B cell (primary cell): ENCODE results near the gene RNH1. TPM values are rescaled to one million over a fixed set of nuclear protein-coding genes. Genes with fewer than 3 reads are reported as not detected.

Experiments
- ATAC-seq: fragments of 200-7000 bp; cut with Tn5 transposase; one replicate; pipeline ENCODE4 v1.10.0; 2021; ENCODE audit warnings: low read depth, mild to moderate bottlenecking, moderate number of reproducible peaks, moderate library complexity
- CTCF ChIA-PET: fragments of 350-600 bp; sonication (Branson Sonifier 250); formaldehyde crosslinking; loops from one replicate; lab custom pipeline; 2021; ENCODE audit warnings: antibody characterized with exemption, inconsistent platforms; lab: Charles Lee
- POLR2A ChIA-PET: fragments of 350-600 bp; sonication (Branson Sonifier 250); formaldehyde crosslinking; loops from one replicate; lab custom pipeline; 2021; ENCODE audit warnings: antibody characterized with exemption; lab: Charles Lee
- DNase-seq: peaks from one replicate; pipeline ENCODE4 v3.0.0; 2013
- H2AFZ ChIP-seq: 2 replicates; pipeline ENCODE4 v1.6.1; 2012; ENCODE audit warnings: mild to moderate bottlenecking, low read depth, low read length; ENCODE audit not compliant: insufficient read depth, poor library complexity, severe bottlenecking
- H3K27ac ChIP-seq, 2 donors: 1 replicate in 1 of 2; 2 replicates in 1 of 2; pipeline ENCODE4 v1.5.1; 2012 to 2013; ENCODE audit warnings: low read length in 2 of 2, mild to moderate bottlenecking in 2 of 2, moderate library complexity in 1 of 2
- H3K27me3 ChIP-seq, 4 experiments: fragments of 200-600 bp in 1 of 4; sonication (generic) in 1 of 4; replicated peaks in 1 of 4; 1 replicate in 2 of 4; 2 replicates in 2 of 4; pipeline versions ENCODE4 v1.6.1 to v1.7.0; 2013 to 2016; ENCODE audit warnings: low read length in 3 of 4, mild to moderate bottlenecking in 2 of 4, mixed read lengths in 1 of 4, moderate library complexity in 1 of 4; ENCODE audit not compliant: insufficient read depth in 4 of 4, control insufficient read depth in 3 of 4; ENCODE audit errors: control extremely low read depth in 1 of 4
- H3K36me3 ChIP-seq, 2 experiments: replicated peaks in 1 of 2; 1 replicate in 1 of 2; 2 replicates in 1 of 2; pipeline versions ENCODE4 v1.6.1 to v1.7.1; 2013; ENCODE audit warnings: low read length in 1 of 2; ENCODE audit not compliant: insufficient read depth in 2 of 2, control insufficient read depth in 1 of 2; ENCODE audit errors: control extremely low read depth in 1 of 2, extremely low read depth in 1 of 2
- H3K4me1 ChIP-seq, 2 donors: fragments of 200-600 bp in 1 of 2; sonication (generic) in 1 of 2; 1 replicate in 1 of 2; 2 replicates in 1 of 2; pipeline versions ENCODE4 v1.5.1 to v1.6.1; 2013 to 2017; ENCODE audit warnings: low read length in 2 of 2; ENCODE audit not compliant: control insufficient read depth in 2 of 2, insufficient read depth in 2 of 2
- H3K4me2 ChIP-seq: replicated peaks from 2 replicates; pipeline ENCODE3; 2012; ENCODE audit warnings: mild to moderate bottlenecking, low read depth, low read length; ENCODE audit not compliant: poor library complexity, severe bottlenecking
- H3K4me3 ChIP-seq, 5 experiments: fragments of 200-600 bp in 1 of 5; sonication (generic) in 1 of 5; 1 replicate in 3 of 5; 2 replicates in 2 of 5; pipeline versions ENCODE4 v1.5.1 to v1.7.0; 2011 to 2016; ENCODE audit warnings: low read length in 4 of 5, mild to moderate bottlenecking in 4 of 5, low read depth in 2 of 5, control low read depth in 1 of 5, moderate library complexity in 1 of 5; ENCODE audit not compliant: insufficient read depth in 1 of 5; ENCODE audit errors: control extremely low read depth in 1 of 5, extremely low read depth in 1 of 5
- H3K79me2 ChIP-seq: fragments of 200-600 bp; sonication (generic); one replicate; pipeline ENCODE4 v1.6.0; 2016; ENCODE audit warnings: low read length; ENCODE audit not compliant: control insufficient read depth, insufficient read depth
- H3K9ac ChIP-seq: fragments of 200-600 bp; sonication (generic); 2 replicates; pipeline ENCODE4 v1.6.1; 2017; ENCODE audit warnings: mild to moderate bottlenecking, low read length, moderate library complexity
- H3K9me3 ChIP-seq, 3 donors: one replicate each; pipeline versions ENCODE4 v1.6.1 to v1.7.1; 2013; ENCODE audit warnings: low read length in 2 of 3; ENCODE audit not compliant: control insufficient read depth in 2 of 3, insufficient read depth in 1 of 3; ENCODE audit errors: control extremely low read depth in 1 of 3
- H4K20me1 ChIP-seq: 2 replicates; pipeline ENCODE4 v1.6.0; 2012; ENCODE audit warnings: mild to moderate bottlenecking, low read length; ENCODE audit not compliant: insufficient read depth, control insufficient read depth, poor library complexity, severe bottlenecking
- H3K27ac Mint-ChIP-seq: one replicate; pipeline ENCODE4 v1.8.0; 2021; ENCODE audit warnings: mixed read lengths
- H3K27me3 Mint-ChIP-seq: one replicate; pipeline ENCODE4 v1.8.0; 2021; ENCODE audit warnings: mixed read lengths
- H3K4me1 Mint-ChIP-seq: one replicate; pipeline ENCODE4 v1.8.0; 2021; ENCODE audit warnings: mixed read lengths
- H3K4me3 Mint-ChIP-seq: one replicate; pipeline ENCODE4 v1.8.0; 2021; ENCODE audit warnings: mixed read lengths
- H3K9me3 Mint-ChIP-seq: one replicate; pipeline ENCODE4 v1.8.0; 2022; ENCODE audit warnings: mixed read lengths; ENCODE audit not compliant: insufficient read depth
- EZH2 ChIP-seq: IDR thresholded peaks from 2 replicates; pipeline ENCODE4 v1.6.1; 2012; ENCODE audit warnings: borderline replicate concordance, low read depth, mild to moderate bottlenecking, moderate library complexity, low read length; ENCODE audit not compliant: insufficient read depth, poor library complexity, severe bottlenecking
- WGBS: methylation state at CpG from one replicate; pipeline ENCODE4 v1.1.5; 2013; ENCODE audit warnings: missing lambda C conversion rate; ENCODE audit not compliant: insufficient coverage; 5-methylcytosine and 5-hydroxymethylcytosine counted together
- intact Hi-C: fragments of 100-400 bp; cut with micrococcal nuclease; formaldehyde crosslinking; loops from one replicate; pipeline ENCODE4 v1.10.0; 2022
- polyA plus RNA-seq: library from polyadenylated mRNA; depleted of rRNA; stranded (reverse); fragments of >200 nt; gene quantifications from 2 replicates; pipeline ENCODE4 v1.2.3, GENCODE V29; 2012
- total RNA-seq, 2 donors: library from RNA; stranded (reverse); fragments of 120-200 nt in 1 of 2; gene quantifications; 1 replicate in 1 of 2; 2 replicates in 1 of 2; pipeline versions ENCODE4 v1.2.3 to v1.2.4, GENCODE V29; 2013 to 2022
- TF ChIP-seq, protein P1 (sequence below): fragments of 200-600 bp; IDR thresholded peaks from one replicate; pipeline ENCODE4 v1.8.0; 2022; ENCODE audit warnings: antibody characterized with exemption, mild to moderate bottlenecking

The RNH1 gene
- total and polyA plus RNA-seq, 2 donors (not counting 1 experiment from before 2014, with no cell fraction given), result 81.0 to 159 TPM

DNA sequence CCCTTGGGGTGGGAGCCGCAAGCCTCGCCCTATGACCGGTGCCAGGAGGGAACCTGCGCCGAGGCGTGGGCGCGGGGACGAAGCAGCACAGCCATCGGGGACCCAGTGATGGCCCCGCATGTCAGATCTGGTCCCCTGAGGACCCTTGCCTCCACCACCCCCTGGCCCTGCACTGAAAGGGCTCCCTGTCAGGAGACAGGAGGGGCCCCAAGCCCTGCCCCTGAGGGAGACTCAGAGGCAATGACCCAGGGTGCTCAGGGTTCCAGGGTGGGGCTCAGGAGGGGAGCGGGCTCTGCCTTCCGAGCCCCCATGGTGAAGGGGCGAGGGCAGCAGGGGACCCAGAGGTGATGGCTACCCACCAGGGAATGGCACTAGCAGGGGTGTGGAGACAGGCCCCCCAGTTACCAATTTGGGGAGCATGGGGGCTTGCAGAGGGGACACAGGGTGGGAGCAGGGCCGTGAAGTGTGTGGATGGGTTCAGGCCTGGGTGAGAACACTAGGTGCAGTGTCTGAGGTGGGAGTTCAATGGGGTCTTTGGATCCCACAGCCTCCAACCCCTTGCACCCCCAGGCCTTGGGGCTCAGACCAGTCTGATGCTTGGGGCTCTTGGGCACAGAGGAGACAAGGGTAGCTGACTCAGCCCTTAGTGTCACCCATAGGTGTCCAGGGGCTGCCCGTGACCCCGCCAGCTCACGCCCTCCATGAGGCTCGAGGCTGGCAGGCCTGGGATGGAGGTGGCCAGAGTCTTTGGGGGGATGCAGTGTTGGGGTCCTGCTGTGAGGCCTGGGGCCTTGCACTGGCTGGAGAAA, 30.8 kb upstream of the RNH1 start:
- intact Hi-C loops, result loop anchor here (1.0 to 5.0 kb wide), 10 partner anchors 20 to 769 kb away; partner anchors contain the start of genes BET1L, DEAF1, LMNTD2 and PHRF1
- 31% methylated on average over 18 of the region's 19 CpGs for WGBS

More for the DNA sequence above, 30.8 kb upstream of the RNH1 start:
- peak overlapping the region; percentile 99 for H3K4me2 ChIP-seq
- Mint-ChIP-seq H3K9me3 (no peaks in the 10 kb centered on the region), H3K27ac (peak overlapping the region; percentile 99), H3K27me3 (no peaks in the 10 kb centered on the region), H3K4me1 (peaks cover 22% of the 10 kb centered on the region), H3K4me3 (peak overlapping the region; percentile 97)
- TF ChIP-seq, protein P1, sequence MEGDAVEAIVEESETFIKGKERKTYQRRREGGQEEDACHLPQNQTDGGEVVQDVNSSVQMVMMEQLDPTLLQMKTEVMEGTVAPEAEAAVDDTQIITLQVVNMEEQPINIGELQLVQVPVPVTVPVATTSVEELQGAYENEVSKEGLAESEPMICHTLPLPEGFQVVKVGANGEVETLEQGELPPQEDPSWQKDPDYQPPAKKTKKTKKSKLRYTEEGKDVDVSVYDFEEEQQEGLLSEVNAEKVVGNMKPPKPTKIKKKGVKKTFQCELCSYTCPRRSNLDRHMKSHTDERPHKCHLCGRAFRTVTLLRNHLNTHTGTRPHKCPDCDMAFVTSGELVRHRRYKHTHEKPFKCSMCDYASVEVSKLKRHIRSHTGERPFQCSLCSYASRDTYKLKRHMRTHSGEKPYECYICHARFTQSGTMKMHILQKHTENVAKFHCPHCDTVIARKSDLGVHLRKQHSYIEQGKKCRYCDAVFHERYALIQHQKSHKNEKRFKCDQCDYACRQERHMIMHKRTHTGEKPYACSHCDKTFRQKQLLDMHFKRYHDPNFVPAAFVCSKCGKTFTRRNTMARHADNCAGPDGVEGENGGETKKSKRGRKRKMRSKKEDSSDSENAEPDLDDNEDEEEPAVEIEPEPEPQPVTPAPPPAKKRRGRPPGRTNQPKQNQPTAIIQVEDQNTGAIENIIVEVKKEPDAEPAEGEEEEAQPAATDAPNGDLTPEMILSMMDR, result no peak
- TF ChIP-seq EZH2, result no peak
- peaks cover 0 to 11% of the 10 kb centered on the region in 2 experiments for H3K36me3 ChIP-seq
- peak overlapping the region; percentile 99 for H3K27ac ChIP-seq
- H3K4me3 ChIP-seq, result peak overlapping the region in 4 of 5 experiments; percentile 68 to 80 (median 72)
- no peak for DNase-seq
- H3K27me3 ChIP-seq, result no peaks in the 10 kb centered on the region
- ChIA-PET CTCF (interaction anchor here (1.1 to 1.6 kb wide), 4 partner anchors 17 to 188 kb away, joined by 3 to 6 read pairs (median 4); no protein-coding TSS in a partner anchor), POLR2A (interaction anchor here (0.7 to 3.0 kb wide), 9 partner anchors 22 to 331 kb away, joined by 3 to 26 read pairs (median 11); partner anchors contain the start of genes BET1L, DEAF1, IRF7 and LMNTD2)
- H4K20me1 ChIP-seq, result peaks cover 18% of the 10 kb centered on the region
- no peaks in the 10 kb centered on the region for H3K9me3 ChIP-seq
- peaks cover 17 to 35% of the 10 kb centered on the region in 2 donors for H3K4me1 ChIP-seq
- peak overlapping the region; percentile 86 for H3K9ac ChIP-seq
- H3K79me2 ChIP-seq, result peaks cover 47% of the 10 kb centered on the region
- ATAC-seq, result no peak
- H2AFZ ChIP-seq, result peak overlapping the region; percentile 79
